ENCODE results near the gene LRRC32. TPM values are rescaled to one million over a fixed set of nuclear protein-coding genes. Genes with fewer than 3 reads are reported as not detected.

LRRC32 gene
- 10 to 100 TPM; 19.1 to 87.5 (median 45.3) TPM for total RNA-seq

GRCh38 chr11:76670485-76671236 is at the start of gene LRRC32:
LRRC32 (minus strand) TSS chr11:76670747; CDS start chr11:76665954, 4,793 bp downstream.
- H3K27ac ChIP-seq (replicated peaks in 1 of 4), result peak within 1 kb of the TSS; percentile 62 to 83 (median 79)
- 4% methylated on average over 39 of the region's 82 CpGs for WGBS
- H3K4me3 ChIP-seq, result peak within 1 kb of the TSS; percentile 59 to 74 (median 64)
- peak; percentile 30 to 63 for TF ChIP-seq POLR2AphosphoS5 (IDR thresholded peaks at IDR 0.05)
- TF ChIP-seq EP300 (IDR thresholded peaks at IDR 0.05), result no peak
- peak in 1 of 3 experiments; percentile 17 for TF ChIP-seq CTCF (IDR thresholded peaks at IDR 0.05)
- no peak for TF ChIP-seq POLR2A (IDR thresholded peaks at IDR 0.05; ENCODE audit: low read depth)
- intact Hi-C loops (cut with DNase I), result loop anchor here (10.0 kb wide), 1 partner anchor 66 kb away; no protein-coding TSS in a partner anchor
- peaks cover 0 to 30% (median 4%) of the 10 kb centered on the region in 4 donors for H3K27me3 ChIP-seq
- H3K9me3 ChIP-seq, result no peaks in the 10 kb centered on the region
- DNase-seq (ENCODE audit: extremely low spot score), result no peak
- peaks cover 0 to under 1% (median 0%) of the 10 kb centered on the region in 4 donors for H3K36me3 ChIP-seq
- peaks cover 36 to 58% (median 48%) of the 10 kb centered on the region in 4 donors for H3K4me1 ChIP-seq

GRCh38 chr11:76719686-76720085 is 49.1 kb upstream of the LRRC32 start:
- no peak for DNase-seq (ENCODE audit: extremely low spot score)
- WGBS, result 96% methylated on average over 7 of the region's 9 CpGs

GRCh38 chr11:76719281-76719680 is 48.7 kb upstream of the LRRC32 start:
- Histone ChIP-seq H3K4me3 (no peak overlapping the region), H3K36me3 (no peaks in the 10 kb centered on the region), H3K4me1 (peaks cover 7 to 12% (median 10%) of the 10 kb centered on the region in 4 donors), H3K9me3 (no peaks in the 10 kb centered on the region), H3K27ac (replicated peaks in 1 of 4) (no peak overlapping the region), H3K27me3 (peaks cover 0 to 18% (median 0%) of the 10 kb centered on the region in 4 donors)
- intact Hi-C loops (cut with DNase I), result no loop called here
- no peak for DNase-seq (ENCODE audit: extremely low spot score)
- TF ChIP-seq EP300 (IDR thresholded peaks at IDR 0.05), result no peak
- TF ChIP-seq CTCF (IDR thresholded peaks at IDR 0.05), result no peak
- TF ChIP-seq POLR2A (IDR thresholded peaks at IDR 0.05; ENCODE audit: low read depth), result no peak
- no peak for TF ChIP-seq POLR2AphosphoS5 (IDR thresholded peaks at IDR 0.05)
- WGBS, result 76% methylated on average over 10 of the region's 19 CpGs

More at GRCh38 chr11:76719686-76720085, 49.1 kb upstream of the LRRC32 start:
- H3K27me3 ChIP-seq, result peaks cover 0 to 19% (median 0%) of the 10 kb centered on the region in 4 donors
- no peaks in the 10 kb centered on the region for H3K9me3 ChIP-seq
- intact Hi-C loops (cut with DNase I), result no loop called here
- no peak overlapping the region for H3K27ac ChIP-seq (replicated peaks in 1 of 4)
- H3K4me3 ChIP-seq, result no peak overlapping the region
- TF ChIP-seq POLR2A (IDR thresholded peaks at IDR 0.05; ENCODE audit: low read depth), result no peak
- no peak for TF ChIP-seq CTCF (IDR thresholded peaks at IDR 0.05)
- no peak for TF ChIP-seq POLR2AphosphoS5 (IDR thresholded peaks at IDR 0.05)
- no peak for TF ChIP-seq EP300 (IDR thresholded peaks at IDR 0.05)
- no peaks in the 10 kb centered on the region for H3K36me3 ChIP-seq
- H3K4me1 ChIP-seq, result peaks cover 7 to 12% (median 10%) of the 10 kb centered on the region in 4 donors

- peaks cover 0 to 9% (median 0%) of the 10 kb centered on the region in 4 donors for H3K27me3 ChIP-seq
- no peaks in the 10 kb centered on the region for H3K36me3 ChIP-seq
- H3K27ac ChIP-seq (replicated peaks in 1 of 4), result no peak overlapping the region
- intact Hi-C loops (cut with DNase I), result no loop called here
- no peak overlapping the region for H3K4me3 ChIP-seq
- peaks cover 7 to 12% (median 10%) of the 10 kb centered on the region in 4 donors for H3K4me1 ChIP-seq
- DNase-seq (ENCODE audit: extremely low spot score), result no peak
- no peaks in the 10 kb centered on the region for H3K9me3 ChIP-seq
- WGBS, result 96% methylated on average over 5 of the region's 5 CpGs
- TF ChIP-seq POLR2AphosphoS5 (IDR thresholded peaks at IDR 0.05), result no peak
- no peak for TF ChIP-seq POLR2A (IDR thresholded peaks at IDR 0.05; ENCODE audit: low read depth)
- no peak for TF ChIP-seq EP300 (IDR thresholded peaks at IDR 0.05)
- no peak for TF ChIP-seq CTCF (IDR thresholded peaks at IDR 0.05)
Observed at GRCh38 chr11:76717816-76718215, 47.3 kb upstream of the LRRC32 start.
